ENCODE data around the gene HSPG2.

GRCh38 chr1:21872445-21873079 lies 64.5 kb downstream of the HSPG2 start:
- TF ChIP-seq POLR2A (IDR thresholded peaks at IDR 0.05; ENCODE audit: low read length) (no peak), GATA1 (IDR thresholded peaks at IDR 0.05; ENCODE audit: low read depth, low read length) (no peak)
